Loucy (cell line): ENCODE data around the gene CTNNA2.

Experiments
- CTCF ChIP-seq: fragments of 200-600 bp; sonication (generic); conservative IDR thresholded peaks from 2 replicates; pipeline ENCODE4 v1.5.1; 2014; ENCODE audit warnings: mild to moderate bottlenecking, antibody characterized with exemption, low read length
- EZH2phosphoT487 ChIP-seq: fragments of 200-600 bp; IDR thresholded peaks from 2 replicates; pipeline ENCODE4 v1.6.1; 2018; ENCODE audit warnings: antibody characterized with exemption, mild to moderate bottlenecking, moderate library complexity, borderline replicate concordance

DNA sequence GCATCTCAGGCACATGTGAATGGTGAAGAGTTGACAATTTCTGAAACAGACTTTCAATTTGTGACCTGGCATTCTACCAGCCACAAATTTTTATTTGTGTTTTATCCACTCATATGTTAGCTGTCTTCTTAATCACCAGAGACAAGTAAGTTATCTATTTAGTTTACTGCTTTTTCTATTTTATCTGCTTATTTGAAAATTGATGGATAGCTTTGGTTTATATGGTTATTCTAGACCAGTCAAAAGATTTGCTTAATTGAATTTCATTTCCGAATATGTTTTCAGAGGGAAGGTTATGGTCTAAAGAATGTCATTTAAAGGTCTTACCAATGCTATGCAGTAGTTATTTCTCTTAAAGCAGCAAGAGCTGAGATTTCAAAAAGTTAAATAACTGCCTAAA is 835.2 kb downstream of the CTNNA2 start:
- TF ChIP-seq CTCF: no peak
- TF ChIP-seq EZH2phosphoT487: no peak
